Activated CD8-positive, alpha-beta memory T cell treated with anti-CD3 and anti-CD28 coated beads for 48 hours (primary cell): ENCODE data around the gene DERA.
"Not testable (repeated sequence)": the region's sequence is repeated elsewhere in the genome, so short reads cannot be mapped to it uniquely, and the experiment has no call there.

Source experiments
- DNase-seq, 3 experiments: peaks; one replicate each; pipeline ENCODE4 v3.0.0-alpha.2; 2020; ENCODE audit warnings: low read depth in 2 of 3, low spot score in 2 of 3

DERA gene

DNA sequence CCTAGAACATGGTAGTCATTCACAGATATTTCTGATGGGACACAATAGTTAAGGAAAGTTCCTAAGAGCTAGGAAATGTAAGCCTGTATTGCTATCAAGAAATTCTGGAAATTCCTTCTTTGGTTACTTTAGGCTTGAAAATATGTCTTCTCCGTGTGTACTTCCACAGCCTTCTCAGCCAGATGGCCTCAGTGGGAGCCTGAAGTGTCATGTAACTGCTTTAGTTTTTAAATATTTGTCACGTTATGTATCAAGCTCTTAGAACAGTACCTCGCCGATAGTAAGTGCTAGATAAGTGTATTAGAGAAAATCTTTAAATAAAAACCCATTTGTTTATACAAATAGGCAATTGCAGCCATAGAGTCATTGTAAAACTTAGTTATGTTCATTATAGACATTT is 95.6 kb downstream of the DERA start:
- DNase-seq, result no peak

DNA sequence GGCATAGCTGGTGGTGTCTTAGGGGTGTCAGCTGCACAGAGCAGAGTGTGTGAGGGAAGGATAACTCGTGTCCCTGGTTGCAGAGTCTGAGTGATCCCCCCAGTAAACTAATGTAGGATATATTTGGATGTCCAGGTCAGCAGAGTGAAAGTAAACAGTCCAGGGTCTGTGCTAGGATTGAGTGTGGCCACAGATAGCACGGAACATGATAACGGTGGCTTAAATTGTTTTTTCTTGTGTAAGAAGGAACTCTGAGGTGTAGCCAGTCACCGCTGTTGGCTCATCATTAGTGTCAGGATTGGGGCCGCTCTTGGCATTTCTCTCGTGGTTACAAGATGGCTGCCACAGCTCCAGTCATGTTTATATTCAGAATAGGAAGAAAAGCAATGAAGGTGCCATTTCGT is 97.3 kb downstream of the DERA start:
- DNase-seq, result no peak

DNA sequence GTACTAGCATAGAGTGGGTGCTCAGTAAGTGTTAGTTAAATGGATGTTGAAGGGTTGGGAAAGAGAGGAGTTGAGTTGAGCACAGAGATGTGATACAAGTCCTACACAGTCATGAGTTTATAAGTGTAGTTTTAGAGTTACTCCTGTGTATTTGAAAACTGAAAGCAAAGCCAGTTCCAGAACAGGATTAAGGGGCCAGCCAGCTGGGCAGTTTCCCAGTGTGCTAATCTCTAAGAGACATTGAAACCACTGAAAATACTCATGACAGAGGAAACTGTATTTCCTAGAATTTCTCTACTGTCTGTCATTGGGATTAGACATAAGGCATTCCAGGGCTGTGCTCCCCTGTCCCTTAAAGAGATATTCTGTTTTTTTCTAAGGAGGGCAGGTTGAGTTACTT is 101.0 kb downstream of the DERA start:
- DNase-seq, result no peak

GRCh38 chr12:16013722-16014121 is 102.6 kb downstream of the DERA start:
- DNase-seq, result not testable (repeated sequence)

GRCh38 chr12:16014394-16014793 is 103.3 kb downstream of the DERA start:
- DNase-seq, result not testable (repeated sequence)

DNA sequence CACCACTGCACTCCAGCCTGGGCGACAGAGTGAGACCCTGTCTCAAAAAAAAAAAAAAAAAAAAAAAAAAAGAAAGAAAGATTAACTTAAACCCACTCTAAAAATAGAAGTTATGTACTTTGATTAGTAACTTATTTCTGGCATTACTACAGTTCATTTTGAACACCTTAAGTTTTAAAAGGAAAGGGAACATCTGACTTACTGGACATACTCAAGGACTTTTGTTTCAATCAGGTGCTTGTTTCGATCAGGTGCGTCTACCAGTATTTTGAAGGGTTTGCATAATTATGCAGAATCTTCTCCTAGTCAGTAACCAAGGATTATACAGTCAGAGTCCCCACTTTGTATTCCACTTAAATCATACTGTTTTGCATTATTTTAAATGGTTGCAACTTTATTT is 105.6 kb downstream of the DERA start:
- DNase-seq, result no peak

- no peak for DNase-seq
Observed at GRCh38 chr12:16018306-16018705, 107.2 kb downstream of the DERA start.

- DNase-seq, result no peak
Observed at GRCh38 chr12:16019136-16019535, 108.0 kb downstream of the DERA start.

- no peak for DNase-seq
Observed at GRCh38 chr12:16020031-16020430, 108.9 kb downstream of the DERA start.

DNA sequence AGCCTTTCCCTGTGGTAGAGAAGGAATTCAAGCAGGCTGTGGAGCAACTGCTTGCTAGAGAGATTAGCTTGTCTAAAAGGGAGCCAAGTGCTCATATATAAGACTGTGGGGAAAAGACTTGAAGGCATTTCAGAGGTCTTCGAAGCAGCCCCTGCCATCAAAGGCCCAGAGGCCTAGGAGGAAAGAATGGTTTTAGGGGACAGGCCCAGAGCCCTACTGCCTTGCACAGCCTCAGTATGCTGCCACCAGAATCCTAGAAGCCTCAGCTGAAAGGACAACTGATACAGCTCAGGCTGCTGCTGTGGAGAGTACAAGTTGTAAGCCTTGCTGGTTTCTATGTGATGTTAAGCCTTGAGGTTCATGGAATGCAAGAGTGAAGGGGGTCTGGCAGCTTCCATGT is 109.9 kb downstream of the DERA start:
- no peak for DNase-seq

DNA sequence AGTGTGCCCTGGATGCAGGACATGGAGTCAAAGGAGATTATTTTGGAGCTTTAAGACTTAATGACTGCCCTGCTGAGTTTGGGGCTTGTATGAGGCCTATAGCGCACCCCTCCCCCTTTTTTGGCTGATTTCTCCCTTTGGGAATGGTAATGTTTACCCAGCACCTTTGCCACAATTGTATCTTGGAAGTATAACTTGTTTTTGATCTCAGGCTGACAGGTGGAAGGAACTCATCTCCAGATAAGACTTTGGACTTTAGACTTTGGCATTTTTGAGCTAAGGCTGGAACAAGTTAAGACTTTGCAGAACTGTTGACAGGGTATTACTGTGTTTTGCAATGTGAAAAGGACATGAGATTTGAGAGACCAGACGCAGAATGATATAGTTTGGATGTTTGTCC is 110.5 kb downstream of the DERA start:
- DNase-seq, result no peak

DNA sequence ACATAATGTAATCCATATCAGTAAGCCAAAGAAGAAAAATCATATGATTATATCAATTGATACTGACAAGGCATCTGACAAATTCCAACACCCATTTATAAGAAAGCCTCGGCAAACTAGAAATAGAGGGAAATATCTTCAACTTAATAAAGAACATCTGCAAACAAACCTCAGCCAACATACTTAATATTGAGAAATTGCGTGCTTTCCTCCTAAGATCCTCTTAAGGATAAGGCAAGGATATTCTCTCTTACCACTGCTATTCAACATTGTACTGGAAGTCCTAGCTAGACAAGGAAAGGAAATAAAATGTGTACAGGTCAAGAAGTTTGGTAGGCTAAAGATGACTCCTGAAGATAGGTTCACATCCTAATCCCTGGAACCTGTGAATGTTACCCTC is 115.9 kb downstream of the DERA start:
- DNase-seq, result no peak

GRCh38 chr12:16030744-16031143 is 119.6 kb downstream of the DERA start:
- no peak for DNase-seq

DNA sequence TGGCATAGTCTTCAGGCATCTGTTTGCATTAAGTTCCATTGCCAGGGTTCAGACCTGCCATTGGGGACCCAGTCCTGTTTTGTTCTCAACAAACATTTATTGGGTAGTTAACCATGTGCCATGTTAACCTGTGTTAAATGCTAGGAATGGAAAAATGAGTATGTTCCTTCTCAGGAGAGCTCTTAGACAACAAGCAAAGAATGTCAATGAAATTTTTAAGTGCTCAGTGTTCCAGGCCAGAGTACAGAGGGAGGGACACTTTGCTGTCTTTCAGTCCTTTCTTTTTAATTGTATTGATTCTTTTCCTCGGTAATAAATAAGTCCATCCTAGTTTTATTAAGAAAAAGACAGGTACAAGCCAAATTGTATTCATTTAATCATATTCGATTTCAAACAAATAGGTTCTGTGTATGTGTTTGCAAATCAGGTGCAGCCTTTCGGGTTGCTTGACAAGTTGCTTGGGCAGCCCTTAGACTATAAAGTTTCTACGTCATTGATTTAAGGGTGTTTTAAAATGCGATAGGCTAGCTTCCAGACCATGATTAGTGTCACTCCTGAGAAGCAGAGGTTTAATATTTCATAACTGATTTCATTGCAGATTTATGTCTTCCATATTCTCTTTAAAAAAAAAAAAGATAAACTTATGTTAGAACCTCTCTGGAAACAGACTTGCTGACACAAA is 123.1 kb downstream of the DERA start:
- DNase-seq, result no peak

DNA sequence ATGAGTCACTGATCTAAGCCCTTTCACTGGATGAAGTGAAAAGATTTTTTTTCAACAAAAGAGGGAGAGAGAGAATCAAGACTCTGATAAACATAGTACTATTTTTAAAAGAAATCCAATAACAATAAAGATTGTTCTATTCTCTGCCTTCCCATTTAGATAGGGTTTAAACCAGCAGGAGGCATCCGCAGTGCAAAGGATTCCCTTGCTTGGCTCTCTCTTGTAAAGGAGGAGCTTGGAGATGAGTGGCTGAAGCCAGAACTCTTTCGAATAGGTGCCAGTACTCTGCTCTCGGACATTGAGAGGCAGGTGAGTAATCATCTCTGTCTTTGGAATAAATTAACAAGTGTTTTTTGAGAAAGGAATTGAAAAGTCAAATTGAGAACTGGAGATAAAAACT is 124.9 kb downstream of the DERA start:
- DNase-seq, result no peak

DNA sequence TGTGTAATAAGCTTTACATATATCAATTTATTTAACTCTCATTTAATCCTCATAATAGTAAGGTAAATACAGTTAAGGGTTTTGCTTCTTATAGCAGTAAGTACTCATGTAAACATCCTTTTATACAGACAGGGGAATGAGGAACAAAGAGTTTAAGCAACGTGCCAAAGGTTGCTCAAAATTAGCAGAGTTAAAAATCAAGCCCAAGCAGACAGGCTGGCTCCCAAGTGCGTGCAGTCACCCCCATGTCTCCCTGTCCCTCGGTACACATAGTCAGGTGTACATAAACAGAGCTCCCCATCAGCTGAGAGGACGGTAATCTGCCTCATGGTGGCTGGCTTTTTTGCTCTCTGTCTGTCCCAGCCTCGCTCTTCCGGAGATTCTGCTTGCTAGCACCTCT is 126.4 kb downstream of the DERA start:
- DNase-seq, result no peak

DNA sequence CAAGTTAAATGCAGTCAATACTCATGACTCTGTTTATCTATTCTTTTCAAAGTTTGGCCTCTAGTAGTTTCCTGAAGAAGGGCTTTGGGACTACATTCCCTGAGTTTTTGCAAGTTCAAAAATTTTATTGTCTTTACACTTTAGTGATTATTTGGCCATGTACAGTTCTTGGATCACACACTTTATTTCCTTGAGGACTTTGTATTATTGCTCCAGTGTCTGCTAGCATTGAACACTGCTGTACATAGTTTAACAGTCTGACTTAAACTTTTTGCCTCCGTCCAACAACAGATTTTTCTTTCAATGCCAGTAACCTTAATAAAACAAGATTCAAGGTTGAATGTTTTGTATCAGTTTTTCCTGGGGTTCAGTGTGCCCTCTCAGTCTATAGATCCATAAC is 132.3 kb downstream of the DERA start:
- no peak for DNase-seq

- no peak for DNase-seq
Observed at GRCh38 chr12:16046266-16046665, 135.1 kb downstream of the DERA start.

DNA sequence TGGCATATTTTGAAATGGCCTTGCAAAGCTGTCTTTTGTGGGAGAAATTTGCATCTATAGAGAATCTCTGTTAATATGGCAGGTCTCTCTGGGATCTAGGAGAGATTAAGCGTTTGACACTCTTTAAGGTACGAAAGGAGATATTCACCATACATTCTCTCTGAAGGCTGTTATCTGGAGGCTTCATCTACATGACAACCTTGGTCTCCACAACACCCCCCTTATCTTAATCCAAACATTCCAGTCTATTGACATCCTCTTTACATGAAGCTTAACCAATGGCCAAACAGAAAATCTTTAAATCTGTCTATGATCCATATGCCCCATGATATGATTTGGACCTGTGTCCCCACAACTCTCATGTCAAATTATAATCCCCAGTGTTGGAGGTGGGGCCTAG is 137.4 kb downstream of the DERA start:
- no peak for DNase-seq

GRCh38 chr12:16056910-16057309 is 145.8 kb downstream of the DERA start:
- no peak for DNase-seq

DNA sequence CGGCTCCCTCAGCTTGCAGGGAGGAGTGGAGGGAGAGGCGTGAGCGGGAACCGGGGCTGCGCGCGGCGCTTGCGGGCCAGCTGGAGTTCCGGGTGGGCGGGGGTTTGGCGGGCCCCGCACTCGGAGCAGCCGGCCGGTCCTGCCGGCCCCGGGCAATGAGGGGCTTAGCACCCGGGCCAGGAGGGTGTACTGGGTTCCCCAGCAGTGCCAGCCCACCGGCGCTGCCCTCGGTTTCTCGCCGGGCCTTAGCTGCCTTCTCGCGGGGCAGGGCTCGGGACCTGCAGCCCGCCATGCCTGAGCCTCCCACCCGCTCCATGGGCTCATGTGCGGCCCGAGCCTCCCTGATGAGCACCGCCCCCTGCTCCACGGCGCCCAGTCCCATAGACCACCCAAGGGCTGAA is 146.2 kb downstream of the DERA start:
- not testable (repeated sequence) for DNase-seq

DNA sequence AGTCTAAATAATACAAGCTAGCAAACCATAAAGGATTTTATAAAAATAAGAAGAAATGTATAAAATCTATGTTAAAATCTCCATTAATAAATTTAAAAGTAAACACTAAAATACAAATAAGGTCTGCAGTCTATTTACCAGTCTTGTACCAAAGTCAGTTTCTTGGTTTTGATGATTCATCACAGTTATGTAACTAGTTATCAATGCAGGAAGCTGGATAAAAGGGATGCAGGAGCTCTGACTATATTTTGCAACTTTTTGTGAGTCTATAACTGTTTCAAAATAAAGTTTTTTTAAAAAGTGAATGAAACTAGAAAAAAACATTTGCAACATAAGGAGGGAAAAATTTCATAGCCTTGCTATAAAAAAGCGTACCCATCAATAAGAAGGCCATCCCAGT is 151.5 kb downstream of the DERA start:
- no peak for DNase-seq

DNA sequence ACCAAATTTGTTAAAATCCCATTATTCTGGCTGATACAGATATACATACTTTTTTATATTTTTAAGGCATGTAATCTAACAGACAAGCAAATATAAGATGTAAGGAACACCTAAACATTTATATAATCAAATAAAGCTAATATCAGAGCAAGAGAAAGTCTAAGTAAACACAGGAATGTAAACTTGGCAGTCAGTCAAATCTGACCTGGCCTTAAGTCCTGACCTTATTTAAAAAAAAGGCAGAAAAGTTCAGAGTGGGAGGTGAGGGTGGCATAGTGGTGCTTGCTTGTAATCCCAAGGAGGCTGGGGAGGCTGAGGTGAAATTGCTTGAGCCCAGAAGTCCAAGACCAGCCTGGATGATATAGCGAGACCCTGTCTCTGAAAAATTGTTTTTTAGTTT is 152.6 kb downstream of the DERA start:
- DNase-seq, result no peak

DNA sequence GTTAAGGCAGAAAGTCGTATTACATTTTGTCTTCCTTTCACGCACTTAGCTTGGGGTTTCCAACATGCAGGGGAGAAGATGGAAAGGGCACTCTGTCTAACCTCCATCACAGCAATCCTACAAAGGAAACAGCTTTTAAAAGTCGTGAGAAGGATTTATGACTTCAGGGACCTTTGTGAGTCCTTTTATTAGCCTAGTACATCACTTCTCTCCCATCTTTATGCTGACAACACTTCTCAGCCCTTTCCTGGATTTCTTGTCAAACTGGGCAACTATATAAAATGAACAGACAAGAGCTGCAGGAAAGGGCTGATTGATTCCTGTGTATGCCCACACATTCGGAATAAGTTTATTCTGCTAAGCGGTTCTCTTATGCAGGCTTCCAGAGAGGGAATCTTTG is 159.0 kb downstream of the DERA start:
- no peak for DNase-seq
